NT2/D1 (cell line): ENCODE data around the gene SMCR8.
A peak's percentile ranks its signal among the peaks of the same experiment; 100 is the strongest.
"Not testable (repeated sequence)": the region's sequence is repeated elsewhere in the genome, so short reads cannot be mapped to it uniquely, and the experiment has no call there.

Source experiments
- DNase-seq: peaks from one replicate; pipeline ENCODE4 v3.0.0-alpha.2; 2011; ENCODE audit warnings: low read depth, low spot score
- H3K27me3 ChIP-seq: 2 replicates; pipeline ENCODE4 v1.6.0; 2011; ENCODE audit warnings: mild to moderate bottlenecking; ENCODE audit not compliant: insufficient read length, insufficient read depth
- H3K36me3 ChIP-seq: 2 replicates; pipeline ENCODE4 v1.6.1; 2011; ENCODE audit warnings: mild to moderate bottlenecking, low read length, mixed read lengths; ENCODE audit not compliant: insufficient read depth, insufficient read length
- H3K4me1 ChIP-seq: 2 replicates; pipeline ENCODE4 v1.5.1; 2011; ENCODE audit not compliant: insufficient read depth, insufficient read length
- H3K4me3 ChIP-seq: 2 replicates; pipeline ENCODE4 v1.5.1; 2011; ENCODE audit warnings: low read depth; ENCODE audit not compliant: insufficient read length
- H3K9ac ChIP-seq: 2 replicates; pipeline ENCODE4 v1.6.0; 2011; ENCODE audit warnings: low read depth; ENCODE audit not compliant: insufficient read length
- H3K9me3 ChIP-seq: 2 replicates; pipeline ENCODE4 v1.5.1; 2011; ENCODE audit warnings: mild to moderate bottlenecking, low read length; ENCODE audit not compliant: insufficient read depth
- SUZ12 ChIP-seq: IDR thresholded peaks from 2 replicates; pipeline ENCODE4 v1.6.1; 2011; ENCODE audit not compliant: insufficient read length, insufficient read depth; ENCODE audit errors: extremely low read depth
- YY1 ChIP-seq: IDR thresholded peaks from 2 replicates; pipeline ENCODE4 v1.6.1; 2011; ENCODE audit not compliant: insufficient read length, insufficient read depth
- ZNF274 ChIP-seq: IDR thresholded peaks from 2 replicates; pipeline ENCODE4 v1.6.1; 2011; ENCODE audit warnings: mild to moderate bottlenecking, low read depth, low read length

The SMCR8 gene

DNA sequence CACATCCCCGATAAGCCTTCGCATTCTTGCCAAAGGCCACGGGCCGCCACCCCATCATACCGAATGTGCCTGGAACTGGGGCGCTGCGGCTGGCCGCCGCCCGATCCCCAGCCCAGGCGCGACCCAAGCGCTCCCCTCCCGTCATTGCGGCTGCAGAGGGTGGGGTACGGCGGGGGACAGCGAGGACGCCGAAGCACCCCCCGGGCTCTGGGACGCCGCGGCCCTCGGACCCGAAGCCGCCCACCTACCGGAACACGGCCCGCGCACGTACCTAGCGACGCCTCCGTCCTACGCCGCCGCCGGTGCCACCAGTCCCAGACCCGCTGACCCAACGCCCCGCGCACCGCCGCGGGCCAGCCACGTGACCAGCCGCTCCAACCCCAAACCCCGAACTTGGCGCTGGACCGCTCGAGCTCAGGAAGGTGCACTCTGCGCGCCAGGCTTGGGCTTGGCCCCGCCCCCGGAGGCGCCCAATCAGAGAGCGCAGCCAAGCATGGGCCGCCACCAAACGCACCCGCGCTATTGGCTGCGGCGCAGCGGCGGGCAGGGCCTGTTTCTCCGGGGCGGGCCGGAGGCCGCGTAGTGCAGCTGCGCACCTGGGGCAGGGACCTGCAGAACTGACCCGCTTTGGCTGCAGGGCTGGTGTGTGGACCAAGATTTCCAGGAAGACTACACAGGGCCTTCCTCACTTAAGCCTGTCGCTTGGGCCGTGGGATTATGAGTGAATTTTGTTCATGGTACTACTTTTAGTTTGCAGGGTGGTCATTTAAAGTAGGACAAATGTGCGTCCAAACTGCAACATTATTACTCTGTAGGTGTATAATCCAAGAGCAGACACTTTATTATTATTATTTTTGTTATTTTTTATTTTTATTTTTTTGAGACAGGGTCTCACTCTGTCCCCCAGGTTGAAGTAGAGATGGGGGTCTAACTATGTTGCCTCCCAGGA is 48.3 kb downstream of the SMCR8 start, which contains the start of gene SHMT1:
TSS of gene SHMT1 (minus strand) at position 450 of the 949 bp plus-strand sequence. CDS start 7,569 bp downstream, outside the sequence.
- no peaks in the 10 kb centered on the region for H3K27me3 ChIP-seq
- H3K9ac ChIP-seq = peak within 1 kb of the TSS; percentile 92
- H3K4me3 ChIP-seq = peak within 1 kb of the TSS; percentile 76
- H3K9me3 ChIP-seq = no peaks in the 10 kb centered on the region
- H3K36me3 ChIP-seq = peaks cover 17% of the 10 kb centered on the region
- peak; percentile 85 for DNase-seq
- peaks cover 2% of the 10 kb centered on the region for H3K4me1 ChIP-seq
- TF ChIP-seq YY1 (no peak), ZNF274 (no peak), SUZ12 (no peak)

DNA sequence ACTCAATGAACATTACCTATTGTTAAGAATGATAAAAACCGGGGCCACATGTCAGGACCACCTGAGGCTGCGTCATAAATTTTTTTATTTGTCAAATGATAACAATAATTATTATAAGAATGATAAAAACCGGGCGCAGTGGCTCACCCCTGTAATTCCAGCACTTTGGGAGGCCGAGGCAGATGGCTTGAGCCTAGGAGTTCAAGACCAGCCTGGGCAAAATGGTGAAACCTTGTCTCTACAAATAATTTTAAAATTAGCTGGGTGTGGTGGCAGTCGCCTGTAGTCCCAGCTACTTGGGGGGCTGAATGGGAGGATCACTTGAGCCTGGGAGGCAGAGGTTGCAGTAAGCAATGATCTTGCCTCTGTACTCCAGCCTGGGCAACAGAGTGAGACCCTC is 49.1 kb downstream of the SMCR8 start:
- TF ChIP-seq YY1 = no peak
- TF ChIP-seq SUZ12 = no peak
- no peak for TF ChIP-seq ZNF274
- Histone ChIP-seq H3K36me3 (peaks cover 13% of the 10 kb centered on the region), H3K9me3 (no peaks in the 10 kb centered on the region), H3K27me3 (no peaks in the 10 kb centered on the region), H3K4me3 (no peak overlapping the region), H3K4me1 (peaks cover 2% of the 10 kb centered on the region), H3K9ac (no peak overlapping the region)
- DNase-seq = no peak

DNA sequence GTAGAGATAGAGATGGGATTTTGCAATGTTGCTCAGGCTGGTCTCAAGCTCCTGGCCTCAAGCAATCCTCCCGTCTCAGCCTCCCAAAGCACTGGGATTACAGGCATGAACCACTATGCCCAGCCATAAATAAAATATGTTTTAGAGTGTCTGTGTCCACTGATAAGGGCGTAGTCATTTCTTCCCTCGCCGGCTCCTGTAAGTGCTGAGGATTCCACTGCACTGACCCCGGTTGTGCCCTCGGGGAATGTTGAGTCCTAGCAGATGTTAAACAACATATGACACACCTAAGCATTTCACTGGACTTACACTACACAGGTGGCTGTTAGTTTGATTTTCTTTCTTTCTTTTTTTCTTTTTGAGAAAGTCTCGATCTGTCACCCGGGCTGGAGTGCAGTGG is 53.9 kb downstream of the SMCR8 start:
- DNase-seq = no peak
- TF ChIP-seq ZNF274 (no peak), SUZ12 (no peak), YY1 (no peak)
- Histone ChIP-seq H3K36me3 (no peaks in the 10 kb centered on the region), H3K27me3 (no peaks in the 10 kb centered on the region), H3K4me3 (no peak overlapping the region), H3K9ac (no peak overlapping the region), H3K4me1 (no peaks in the 10 kb centered on the region), H3K9me3 (no peaks in the 10 kb centered on the region)

DNA sequence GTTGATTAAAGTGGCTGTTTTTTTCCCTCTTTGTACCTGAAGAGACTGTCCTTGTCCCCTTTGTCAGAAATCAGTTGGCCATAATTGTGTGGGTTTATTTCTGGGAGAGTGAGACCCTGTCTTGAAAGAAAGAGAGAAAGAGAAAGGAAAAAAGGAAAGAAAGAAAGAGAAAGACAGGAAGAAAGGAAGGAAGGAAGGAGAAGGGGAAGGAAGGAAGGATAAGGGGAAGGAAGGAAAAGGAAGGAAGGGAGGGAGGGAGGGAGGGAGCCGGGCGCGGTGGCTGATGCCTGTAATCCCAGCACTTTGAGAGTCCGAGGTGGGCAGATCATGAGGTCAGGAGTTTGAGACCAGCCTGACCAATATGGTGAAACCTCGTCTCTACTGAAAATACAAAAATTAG is 55.7 kb downstream of the SMCR8 start:
- Histone ChIP-seq H3K9ac (no peak overlapping the region), H3K9me3 (peaks cover 7% of the 10 kb centered on the region), H3K27me3 (no peaks in the 10 kb centered on the region), H3K4me1 (no peaks in the 10 kb centered on the region), H3K36me3 (no peaks in the 10 kb centered on the region), H3K4me3 (no peak overlapping the region)
- no peak for DNase-seq
- TF ChIP-seq YY1 (no peak), SUZ12 (no peak), ZNF274 (no peak)

DNA sequence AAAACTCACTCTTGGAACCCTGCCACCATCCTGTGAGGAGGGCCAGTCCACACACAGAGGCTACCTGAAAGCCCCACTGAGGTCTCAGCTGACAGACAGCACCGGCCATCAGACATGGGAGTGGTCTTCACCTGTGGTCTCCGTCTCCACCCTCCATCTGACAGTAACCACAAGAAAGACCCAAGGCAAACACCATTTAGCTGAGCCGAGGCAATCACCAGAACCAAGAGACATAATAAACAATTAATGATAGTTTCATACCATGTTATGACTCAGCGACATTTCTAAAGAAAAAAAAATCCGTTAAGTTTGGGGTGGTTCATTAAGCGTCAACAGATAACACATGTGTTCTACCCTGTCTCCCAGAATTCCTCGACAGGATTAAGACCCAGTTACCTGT is 56.4 kb downstream of the SMCR8 start:
- DNase-seq = no peak
- Histone ChIP-seq H3K9ac (no peak overlapping the region), H3K4me3 (no peak overlapping the region), H3K9me3 (peaks cover 7% of the 10 kb centered on the region), H3K36me3 (no peaks in the 10 kb centered on the region), H3K27me3 (no peaks in the 10 kb centered on the region), H3K4me1 (no peaks in the 10 kb centered on the region)
- TF ChIP-seq ZNF274 (no peak), YY1 (no peak), SUZ12 (no peak)

DNA sequence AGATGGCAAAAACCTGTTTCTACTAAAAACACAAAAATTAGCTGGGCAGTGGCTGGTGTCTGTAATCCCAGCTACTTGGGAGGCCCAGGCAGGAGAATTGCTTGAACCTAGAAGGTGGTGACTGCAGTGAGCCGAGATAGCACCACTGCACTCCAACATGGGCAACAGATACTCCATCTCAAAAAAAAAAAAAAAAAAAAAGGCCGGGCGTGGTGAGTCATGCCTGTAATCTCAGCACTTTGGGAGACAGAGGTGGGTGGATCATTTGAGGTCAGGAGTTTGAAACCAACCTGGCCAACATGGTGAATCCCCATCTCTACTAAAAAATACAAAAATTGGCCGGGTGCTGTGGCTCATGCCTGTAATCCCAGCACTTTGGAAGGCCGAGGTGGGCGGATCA is 58.1 kb downstream of the SMCR8 start:
- H3K9me3 ChIP-seq, H3K4me3 ChIP-seq, DNase-seq, H3K9ac ChIP-seq, H3K36me3 ChIP-seq, H3K27me3 ChIP-seq, H3K4me1 ChIP-seq: not testable (repeated sequence)

DNA sequence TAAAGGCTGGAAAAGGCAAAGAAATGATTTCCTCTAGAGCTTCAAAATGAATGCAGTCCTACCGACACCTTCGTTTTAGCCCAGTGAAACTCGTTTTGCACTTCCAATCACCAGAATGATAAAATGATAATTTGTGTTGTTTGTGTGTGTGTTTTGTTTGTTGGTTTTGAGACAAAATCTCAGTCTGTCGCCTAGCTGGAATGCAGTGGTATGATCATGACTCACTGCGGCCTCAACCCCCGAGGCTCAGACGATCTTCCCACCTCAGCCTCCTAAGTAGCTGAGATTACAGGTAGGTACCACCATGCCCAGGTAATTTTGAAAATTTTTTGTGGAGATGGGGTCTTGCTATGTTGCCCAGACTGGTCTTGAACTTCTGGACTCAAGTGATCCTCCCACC is 59.1 kb downstream of the SMCR8 start:
- Histone ChIP-seq H3K4me1 (no peaks in the 10 kb centered on the region), H3K9me3 (peaks cover 7% of the 10 kb centered on the region), H3K4me3 (no peak overlapping the region), H3K27me3 (no peaks in the 10 kb centered on the region), H3K9ac (no peak overlapping the region), H3K36me3 (no peaks in the 10 kb centered on the region)
- no peak for DNase-seq
- TF ChIP-seq YY1 = no peak
- no peak for TF ChIP-seq ZNF274
- no peak for TF ChIP-seq SUZ12
